Putamen (tissue), 1 donor: ENCODE results near the gene KCNG1.

Source experiments
- DNase-seq: peaks from one replicate; pipeline ENCODE4 v3.0.0-alpha.2; 2016; ENCODE audit warnings: low spot score

KCNG1 gene

DNA sequence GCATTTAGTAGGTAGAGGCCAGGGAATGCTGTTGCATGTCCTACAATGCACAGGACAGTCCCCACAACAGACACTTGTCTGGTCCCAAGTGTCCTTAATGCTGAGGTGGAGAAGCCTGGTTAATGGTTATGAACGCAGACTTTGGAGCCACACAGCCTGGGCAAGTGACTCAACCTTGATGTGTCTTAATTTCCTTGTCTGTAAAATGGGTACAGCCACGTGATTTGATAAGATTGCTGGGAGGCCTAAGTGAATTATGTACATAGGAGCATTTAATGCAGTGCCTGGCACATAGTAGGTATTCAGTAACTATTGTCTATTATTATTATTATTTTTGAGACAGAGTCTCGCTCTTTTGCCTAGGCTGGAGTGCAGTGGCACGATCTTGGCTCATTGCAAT, 11.4 kb downstream of the KCNG1 start:
- DNase-seq: no peak

DNA sequence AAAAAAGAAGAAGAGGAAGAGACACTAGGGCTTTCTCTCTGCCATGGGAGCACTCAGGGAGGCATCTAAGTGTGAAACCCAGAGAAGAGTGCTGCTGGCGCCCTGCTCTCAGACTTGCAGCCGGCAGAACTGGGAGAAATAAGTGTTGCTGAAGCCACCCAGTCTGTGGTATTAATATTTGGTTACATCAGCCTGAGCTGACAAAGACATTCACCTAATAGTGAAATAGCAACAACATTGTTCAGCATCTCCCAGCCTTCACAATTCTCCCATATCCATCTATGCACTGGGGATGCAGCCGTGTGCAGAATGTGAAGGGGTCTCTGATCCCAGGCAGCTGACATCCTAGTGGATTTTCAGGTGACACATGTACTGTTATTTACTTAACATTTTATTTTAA, 12.0 kb downstream of the KCNG1 start:
- no peak for DNase-seq

DNA sequence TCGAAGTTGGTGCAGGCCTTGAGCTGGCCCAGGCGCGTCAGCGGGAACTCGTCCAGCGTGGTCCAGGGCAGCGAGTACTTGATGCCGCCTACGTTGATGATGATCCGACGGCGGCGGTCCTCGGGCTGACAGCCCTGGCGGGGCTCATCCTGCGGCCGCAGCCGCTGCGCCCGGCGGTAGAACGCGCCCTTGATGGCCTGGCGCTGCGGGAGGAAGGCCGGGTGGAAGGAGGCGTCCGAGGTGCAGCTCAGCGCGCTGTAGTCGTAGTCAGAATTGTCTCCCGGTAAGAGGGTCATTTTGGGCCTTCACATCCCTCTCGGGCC, 12.9 kb downstream of the KCNG1 start:
- DNase-seq: no peak

DNA sequence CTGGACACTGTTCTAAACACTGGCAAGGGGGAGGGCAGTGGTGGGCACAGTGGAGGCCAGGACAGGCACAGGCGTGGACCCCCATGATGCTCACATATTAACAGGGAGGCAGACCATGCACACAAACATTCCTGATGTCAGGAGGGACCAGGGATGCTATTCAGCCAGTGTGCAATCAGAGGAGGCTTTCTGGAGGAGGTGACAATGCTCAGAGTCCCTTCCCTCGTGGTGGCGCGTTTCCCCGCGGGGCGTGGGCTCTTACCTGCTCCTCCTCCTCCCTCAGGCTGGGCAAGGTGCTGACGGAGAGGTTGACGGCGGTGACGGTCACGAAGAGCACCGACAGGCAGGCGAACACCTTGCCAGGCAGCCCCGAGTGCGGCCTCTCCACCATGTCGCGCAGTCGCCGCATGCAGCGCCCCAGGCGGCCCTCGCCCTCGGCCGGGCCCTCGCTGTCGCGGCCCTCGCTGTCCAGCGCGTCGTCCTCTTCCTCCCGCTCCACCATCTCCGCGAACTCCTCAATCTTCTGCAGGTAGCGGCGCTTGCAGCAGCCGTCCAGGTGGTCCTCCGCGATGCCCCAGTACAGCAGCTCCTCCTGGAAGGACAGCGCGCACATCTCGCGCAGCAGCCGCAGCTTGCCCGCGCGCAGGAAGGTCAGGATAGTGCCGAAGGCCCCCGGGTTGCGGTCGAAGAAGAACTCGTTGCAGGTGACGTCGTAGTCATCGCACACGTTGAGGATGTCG, 13.4 kb downstream of the KCNG1 start:
- DNase-seq: no peak

DNA sequence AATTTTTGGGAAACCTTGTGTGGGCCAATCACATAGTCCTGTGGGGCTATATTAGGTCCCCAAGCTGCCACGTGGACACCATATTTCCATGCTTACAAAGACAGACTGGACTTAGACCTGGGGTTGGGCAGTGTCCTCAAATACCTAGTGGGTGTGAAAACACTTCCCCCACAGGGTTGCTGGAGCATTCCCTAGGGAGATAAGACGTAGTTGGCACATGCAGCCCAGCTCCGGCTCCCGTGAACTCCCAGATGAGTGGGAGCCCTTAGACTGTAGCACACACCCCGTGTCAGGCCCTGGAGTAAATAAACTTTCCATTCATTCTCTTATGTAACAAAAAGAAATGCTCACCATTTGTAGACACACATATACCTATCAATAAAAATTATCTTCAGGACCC, 14.2 kb downstream of the KCNG1 start:
- DNase-seq: no peak

DNA sequence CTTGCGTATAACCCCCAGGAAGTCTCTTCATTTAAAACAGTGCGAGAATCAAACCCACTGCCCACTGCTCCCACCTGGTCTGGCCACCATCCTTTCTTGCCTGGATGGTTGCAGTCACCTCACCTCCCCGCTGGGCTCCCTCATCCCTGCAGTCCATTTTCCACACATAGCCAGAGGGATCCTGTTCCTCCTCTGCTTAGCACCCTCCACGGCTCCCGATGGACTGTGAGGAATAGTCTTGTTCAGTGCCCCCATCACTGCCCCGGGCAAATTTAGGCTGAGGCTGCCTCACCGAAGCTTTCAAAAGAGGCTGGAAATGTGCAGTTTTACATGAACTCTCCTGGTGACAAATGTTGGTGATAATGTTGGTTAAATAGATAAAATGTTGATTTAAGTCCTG, 17.7 kb downstream of the KCNG1 start:
- no peak for DNase-seq

DNA sequence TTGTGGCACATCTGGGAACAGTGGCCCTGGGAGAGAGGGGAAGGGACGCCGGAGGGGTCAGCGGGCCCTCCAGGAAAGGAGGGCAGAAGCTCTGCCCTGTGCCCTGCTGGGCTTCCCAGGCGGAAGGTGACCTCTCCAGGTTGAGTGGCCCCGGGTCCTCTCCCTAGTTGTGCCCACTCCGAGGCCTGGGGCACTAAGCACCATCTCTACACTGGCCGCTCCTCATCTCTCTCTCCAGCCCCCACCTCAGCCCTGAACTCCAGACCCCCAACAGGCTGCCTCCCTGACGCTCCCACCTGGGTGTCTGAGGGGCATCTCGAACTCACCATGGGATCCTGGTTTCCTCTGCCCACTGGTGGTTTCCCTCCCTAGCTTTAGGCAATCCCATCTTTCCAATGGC, 18.1 kb downstream of the KCNG1 start:
- DNase-seq: no peak

DNA sequence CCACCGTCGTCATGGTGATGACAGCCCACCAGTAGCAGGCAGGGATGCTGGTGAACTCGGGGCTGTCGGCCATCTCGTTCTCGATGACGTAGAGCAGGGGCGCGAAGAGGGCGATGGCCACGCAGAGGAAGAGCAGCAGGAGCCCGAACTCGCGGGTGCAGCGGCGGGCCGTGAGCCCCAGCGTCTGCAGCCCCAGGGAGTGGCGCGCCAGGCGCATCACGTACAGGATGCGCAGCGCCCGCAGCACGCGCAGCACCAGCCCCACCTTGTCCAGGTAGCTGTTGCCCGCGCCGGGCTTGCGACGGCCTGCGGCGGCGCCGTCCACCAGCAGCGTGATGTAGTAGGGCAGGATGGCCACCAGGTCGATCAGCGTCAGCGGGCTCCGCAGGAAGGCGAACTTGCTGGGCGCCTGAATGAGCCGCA, 18.6 kb downstream of the KCNG1 start:
- no peak for DNase-seq

DNA sequence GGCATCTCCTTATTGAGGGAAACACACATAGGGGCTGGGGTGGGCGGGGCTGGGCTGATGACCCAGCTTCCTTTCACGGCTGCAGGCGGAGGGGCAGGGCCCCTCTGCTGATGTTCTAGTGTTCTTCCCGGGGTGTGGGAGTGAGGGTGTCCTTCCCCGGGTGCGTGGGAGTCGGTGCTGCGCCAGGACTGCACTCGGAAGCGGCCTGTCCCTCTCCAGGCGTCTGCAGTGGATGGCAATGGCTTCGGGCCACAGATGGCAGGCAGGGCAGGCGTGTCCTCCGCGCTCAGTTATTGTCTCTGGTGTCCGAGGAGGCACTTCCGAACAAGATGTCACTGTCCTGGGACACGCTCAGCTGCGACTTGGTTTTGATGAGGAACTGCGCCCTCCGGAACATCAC, 19.2 kb downstream of the KCNG1 start:
- DNase-seq: no peak

DNA sequence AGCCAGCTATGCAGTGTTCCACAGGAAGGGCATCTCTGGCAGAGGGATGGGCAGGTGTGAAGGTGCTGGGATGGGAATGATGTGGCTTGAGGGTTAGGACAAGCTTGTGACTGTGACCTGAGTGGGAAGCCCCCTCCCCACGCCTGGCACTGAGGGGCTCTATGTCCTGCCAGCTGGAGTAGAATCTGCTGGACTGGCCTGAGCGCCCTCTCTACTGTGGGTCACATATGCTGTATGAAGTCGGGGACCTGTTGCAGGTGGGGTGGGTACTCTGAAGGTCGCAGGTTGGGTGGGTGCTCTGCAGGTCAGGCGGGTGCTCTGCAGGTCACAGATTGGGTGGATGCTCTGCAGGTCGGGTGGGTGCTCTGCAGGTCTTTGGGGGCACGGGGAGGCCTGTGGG, 20.3 kb downstream of the KCNG1 start:
- DNase-seq: no peak

DNA sequence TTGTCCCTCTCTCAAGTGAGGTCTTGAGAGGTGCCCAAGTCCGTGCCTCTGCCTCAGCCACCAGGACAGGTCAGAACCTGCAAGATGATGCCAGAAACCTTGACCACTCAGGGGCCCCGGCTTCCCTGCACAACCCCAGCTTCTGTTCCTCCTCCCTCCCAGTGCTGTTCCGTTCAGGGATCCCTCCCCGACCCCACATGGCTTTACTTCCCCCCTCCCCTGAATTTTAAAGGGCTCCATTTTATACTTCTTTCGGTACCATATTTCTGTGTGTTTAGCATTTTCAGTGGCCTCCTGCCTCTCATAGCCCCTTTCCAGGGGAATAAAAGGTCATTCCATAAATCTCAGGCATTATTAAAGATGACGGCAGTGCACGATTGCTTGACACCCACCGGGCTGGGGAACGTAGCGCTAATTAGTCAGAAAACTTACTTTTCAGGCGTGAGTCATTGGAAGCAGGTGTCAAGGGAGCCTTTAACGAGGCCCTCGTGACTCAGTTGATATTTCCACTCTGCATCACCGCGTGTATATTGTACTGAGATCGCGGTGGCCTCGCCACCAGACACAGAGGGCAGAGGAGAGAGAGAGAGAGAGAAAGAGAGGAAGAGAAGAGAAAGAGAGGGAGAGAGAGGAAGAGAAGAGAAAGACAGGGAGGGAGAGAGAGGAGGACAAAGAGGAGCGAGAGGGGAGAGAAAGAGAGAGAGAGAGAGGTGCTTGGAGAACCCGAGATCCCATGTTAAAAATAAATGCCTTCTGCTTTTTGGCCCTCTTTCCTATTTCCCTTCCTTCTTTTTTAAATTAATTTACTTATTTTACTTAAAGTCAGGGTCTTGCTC, 21.3 kb downstream of the KCNG1 start:
- no peak for DNase-seq

DNA sequence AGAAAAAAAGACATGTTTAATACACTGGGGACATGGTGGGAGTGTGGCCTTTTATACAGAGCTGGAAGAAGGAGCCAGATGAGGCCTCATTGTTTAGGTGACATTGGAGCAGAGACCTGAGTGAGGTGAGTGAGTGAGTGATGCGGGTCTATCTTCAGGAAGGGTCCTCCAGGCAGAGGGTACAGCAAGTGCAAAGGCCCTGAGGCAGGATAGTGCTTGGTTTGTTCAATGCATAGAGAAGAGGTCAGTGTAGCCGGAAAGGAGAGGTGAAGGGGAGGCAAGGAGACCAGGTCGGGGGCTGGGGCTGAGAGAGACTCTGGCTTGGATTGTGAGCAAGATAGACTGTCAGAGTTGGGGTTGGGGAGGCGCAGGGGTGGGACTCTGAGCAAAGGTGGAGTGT, 23.6 kb downstream of the KCNG1 start:
- no peak for DNase-seq

DNA sequence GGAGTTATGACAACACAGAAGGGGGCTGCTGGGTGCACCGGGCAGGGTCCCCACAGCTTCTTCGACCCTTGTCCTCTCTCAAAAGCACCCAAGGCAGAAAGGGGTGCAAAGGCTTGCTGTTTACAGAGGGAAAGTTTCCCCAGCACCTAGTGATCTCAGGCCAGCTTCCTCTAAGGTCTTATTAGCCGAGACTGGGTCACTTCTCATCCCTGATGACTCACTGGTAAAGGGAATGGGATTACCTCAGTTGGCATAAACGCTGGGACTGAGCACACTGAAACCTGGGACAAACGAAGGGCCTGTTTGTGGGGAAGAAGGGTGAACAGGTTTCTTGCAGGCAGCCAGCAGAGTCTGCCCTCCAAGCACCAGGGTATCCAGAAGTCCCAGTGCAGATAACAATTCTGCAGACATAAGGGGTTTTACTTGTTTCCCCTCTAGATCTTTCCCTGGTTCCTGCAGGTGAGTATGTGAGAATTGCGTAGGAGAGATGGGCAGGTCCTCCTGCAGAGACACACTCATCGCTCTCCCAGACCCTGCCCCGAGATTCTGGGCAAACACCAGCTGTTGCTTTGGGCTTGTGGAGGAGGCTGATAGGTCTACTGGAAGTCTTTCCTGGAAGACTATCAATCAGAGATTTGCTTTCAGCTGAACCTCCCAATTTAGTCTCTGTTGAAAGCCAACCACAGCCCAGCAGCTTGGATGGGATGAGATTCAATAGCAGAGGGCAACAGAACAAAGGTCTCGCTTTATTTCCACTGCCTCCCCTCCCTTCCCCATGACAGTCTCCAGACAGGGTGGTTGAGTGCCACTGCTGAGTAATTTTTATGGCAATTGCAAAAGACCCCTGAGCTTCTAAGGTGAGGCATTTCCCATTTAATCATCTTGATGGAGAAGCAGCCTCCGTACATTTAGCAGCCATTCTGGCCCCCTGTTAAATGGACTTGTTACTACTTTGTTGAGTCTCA, 25.7 kb downstream of the KCNG1 start:
- no peak for DNase-seq

DNA sequence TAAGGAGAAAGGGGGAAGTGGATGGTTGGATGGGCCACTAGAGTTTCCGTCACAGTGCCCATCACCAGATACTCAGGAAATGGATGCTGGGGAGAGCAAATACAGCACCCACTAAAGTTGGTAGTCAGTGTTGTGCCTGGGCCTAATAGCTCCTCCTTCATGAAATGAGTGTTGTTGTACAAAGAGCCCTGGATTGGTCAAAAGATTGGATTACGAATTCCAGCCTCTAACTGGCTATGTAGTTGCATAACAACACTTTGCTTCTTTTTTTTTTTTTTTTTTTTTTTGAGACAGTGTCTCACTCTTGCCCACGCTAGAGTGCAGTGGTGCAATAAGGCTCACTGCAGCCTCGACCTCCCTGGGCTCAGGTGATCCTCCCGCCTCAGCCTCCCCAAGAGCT, 27.4 kb downstream of the KCNG1 start:
- DNase-seq: no peak

DNA sequence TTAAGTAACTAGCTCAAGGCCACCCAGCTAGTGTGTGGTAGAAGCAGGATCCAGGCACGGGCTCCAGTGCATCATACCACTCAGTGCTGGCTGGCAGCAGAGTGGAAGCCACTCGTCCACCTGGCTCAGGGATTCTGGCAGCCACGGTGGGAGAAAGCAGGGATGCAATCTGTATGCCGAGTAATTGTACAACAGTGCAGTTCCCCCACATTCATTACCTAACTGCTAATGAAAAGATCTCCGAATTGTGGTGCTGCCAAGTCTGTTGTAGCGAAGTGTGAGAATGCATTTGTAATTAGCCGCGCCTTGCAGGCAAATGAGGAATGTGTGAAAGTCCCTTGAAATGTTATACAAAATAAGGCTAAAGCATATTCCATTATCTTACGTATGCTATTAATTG, 29.0 kb downstream of the KCNG1 start:
- no peak for DNase-seq

DNA sequence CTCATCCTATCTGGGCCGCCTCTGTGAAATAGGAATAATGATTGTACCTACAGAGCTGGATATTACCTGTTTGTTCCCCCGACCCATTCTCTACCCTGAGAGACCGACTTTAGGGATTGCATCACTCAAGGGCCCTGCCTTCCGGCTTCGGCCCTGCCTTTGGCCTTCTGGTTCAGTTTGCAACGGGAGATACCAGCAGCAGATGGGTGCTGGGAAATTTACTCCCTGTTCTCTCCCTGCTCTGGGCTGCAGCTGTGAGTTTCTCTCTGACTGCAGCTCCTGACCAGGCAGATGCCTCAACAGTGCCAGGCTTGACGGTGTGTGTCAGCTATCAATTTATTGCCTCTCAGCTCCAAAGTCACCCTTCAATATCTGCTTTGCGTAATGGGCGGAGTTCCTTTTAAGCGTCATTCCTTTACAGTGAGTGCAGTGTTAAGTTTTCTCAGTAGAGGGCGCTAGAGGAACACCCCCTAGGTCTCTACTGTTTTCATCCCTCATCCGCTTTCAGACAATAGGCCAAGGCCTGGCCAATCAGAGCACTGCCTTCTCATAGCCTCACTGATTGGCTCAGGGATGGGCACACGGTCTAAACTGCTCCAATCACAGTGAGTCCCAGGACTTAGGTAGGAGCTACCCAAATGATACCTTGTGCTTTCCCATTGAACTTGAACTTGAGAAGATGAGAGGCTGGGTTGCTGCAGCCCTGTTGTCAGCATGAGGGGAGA, 30.0 kb downstream of the KCNG1 start:
- DNase-seq: no peak

DNA sequence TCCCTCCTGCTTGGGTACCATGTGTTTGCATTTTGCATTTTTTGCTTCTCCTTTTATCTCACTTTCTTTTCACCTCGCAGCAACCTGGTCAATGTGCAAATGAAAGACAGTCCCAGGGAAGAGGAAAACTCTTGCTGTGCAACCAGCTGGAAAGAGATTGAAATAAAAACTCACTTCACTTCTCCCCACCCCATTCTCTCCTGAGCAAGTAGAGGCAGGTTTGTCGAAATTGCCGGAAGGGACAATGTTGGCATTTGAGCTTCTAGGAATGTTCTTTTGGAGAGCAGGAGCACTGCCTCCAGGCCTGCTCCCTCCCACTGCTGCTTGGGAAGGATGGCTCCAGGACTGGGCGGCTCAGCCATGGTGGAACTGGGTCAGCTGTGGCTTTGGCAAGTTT, 30.6 kb downstream of the KCNG1 start:
- no peak for DNase-seq

DNA sequence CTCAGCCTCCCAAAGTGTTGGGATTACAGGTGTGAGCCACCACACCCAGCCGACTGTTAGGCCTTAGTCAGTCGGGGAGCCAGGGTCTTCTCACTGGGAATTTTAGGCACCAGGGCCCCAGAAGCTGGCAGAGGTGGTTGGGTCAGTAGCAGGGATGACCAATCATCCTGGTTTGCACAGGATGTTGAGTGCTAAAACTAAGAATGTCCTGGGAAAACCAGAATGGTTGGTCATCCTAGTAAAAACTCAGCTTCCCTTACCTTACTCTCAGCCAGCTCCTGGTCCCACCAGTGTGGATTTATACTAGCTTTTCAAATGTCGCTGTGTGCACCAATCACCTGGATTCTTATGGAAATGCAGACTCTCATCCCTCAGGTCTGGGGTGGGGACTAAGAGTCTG, 31.8 kb downstream of the KCNG1 start:
- DNase-seq: no peak

DNA sequence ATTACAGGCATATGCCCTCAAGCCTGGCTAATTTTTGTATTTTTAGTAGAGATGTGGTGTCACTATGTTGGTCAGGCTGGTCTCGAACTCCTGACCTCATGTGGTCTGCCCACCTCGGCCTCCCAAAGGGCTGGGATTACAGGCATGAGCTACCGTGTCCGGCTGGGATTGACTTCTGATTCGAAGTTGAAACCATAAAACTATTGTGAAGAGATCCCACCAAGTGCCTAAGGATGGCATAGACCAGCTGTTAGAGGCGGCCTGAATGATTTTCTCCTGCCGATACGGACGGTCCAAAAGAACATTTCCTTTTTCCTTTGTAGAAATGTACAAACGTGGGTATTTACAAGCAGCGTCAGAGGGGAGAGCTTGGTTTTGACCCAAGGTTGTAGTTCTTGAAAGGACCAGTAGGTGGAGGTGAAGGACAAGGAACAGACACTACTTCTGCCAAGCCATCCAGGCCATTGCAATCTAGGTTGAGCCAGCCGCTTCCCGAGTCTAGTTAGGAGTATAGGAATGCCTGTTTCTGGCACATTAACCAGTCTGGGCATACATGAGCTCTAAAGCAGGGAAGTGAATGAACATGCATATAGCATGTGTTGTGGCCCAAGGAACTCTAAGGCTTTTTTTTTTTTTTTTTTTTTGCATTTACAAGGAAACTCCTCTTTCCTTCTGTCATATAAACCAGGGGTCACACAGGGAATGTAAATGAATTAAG, 35.3 kb downstream of the KCNG1 start:
- peak; percentile 71 for DNase-seq

DNA sequence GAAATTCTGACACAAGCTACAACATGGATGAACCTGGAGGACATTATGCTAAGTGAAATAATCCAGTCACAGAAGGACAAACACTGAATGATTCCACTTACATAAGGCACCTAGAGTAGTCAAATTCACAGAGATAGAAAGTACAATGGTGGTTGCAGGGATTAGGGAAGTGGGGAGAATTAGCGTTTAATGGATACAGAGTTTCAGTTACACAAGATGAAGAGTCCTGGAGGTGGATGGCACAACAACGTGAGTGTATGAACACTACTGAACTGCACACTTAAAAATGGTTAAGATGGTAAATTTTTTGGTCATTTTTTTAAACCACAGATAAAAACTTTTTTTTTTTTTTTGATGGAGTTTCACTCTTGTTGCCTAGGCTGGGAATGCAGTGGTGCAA, 39.6 kb downstream of the KCNG1 start:
- DNase-seq: no peak

DNA sequence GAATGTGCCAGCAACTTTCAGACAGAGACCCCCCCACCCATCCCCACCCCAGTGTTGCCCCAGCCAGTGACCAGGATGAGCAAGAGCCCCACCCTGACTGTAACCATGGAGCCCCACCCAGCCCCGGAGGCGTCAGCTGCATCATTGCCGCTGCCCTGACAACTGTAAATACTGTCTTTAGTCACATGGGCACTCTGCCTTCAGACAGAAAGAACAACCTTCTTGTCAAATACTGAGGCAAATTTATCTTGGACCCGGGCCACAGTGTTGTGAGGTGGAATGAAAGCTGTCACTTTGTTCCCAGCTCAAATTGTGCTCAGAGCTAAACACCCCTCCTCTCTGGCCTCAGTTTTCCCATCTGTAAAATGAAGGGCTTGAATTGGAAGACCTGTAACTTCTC, 40.5 kb downstream of the KCNG1 start:
- DNase-seq: no peak
